ENCODE measurements around the gene PDLIM7. TPM values are rescaled to one million over a fixed set of nuclear protein-coding genes. Genes with fewer than 3 reads are reported as not detected.
A peak's percentile ranks its signal among the peaks of the same experiment; 100 is the strongest.

Gene PDLIM7
- total RNA-seq, 1 donor from 2014 or later, result 38.7 TPM

DNA sequence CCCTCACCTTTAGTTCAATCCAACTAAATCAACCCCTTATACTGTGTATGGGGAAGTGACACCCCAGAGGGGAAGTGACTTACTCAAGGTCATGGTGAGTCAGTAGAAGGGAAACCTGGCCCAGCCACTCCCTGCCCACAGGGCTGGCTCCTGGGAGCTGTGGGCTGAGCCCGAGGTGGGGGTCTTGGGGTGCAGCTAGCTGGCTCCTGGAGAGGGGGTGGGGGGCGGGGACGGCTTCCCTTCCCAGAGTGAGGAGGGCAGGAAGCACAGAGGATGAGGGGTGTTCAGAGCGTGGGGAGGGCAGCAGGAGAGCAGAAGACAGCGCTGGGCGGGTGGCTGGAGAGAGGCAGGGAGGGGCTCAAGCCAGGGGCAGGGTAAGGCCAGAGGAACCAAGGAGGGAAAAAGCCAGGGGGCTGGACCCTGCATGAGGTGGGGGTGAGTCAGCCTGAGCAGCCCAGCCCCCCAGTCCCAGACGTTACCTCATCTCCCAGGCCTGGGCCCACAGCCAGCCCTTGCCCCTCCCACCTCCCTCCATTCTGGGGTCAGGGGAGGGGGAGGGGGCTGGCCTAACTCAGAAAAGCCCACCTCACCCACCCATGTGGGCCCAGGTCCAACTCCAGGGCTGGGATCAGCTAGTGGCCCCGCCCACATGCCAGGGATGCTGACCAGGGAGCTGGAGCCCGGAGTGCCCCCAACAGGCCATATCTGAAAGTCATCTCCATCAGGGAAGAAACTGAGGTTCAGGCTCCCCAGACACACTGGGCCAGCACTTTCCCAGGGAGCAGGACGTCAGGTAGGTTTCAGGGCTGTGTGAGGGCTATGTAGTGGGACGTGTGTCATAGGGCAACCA is 2.8 kb downstream of the PDLIM7 start:
- Mint-ChIP-seq H3K4me1 (peaks cover 50% of the 10 kb centered on the region), H3K27ac (peak overlapping the region; percentile 81), H3K9me3 (no peaks in the 10 kb centered on the region), H3K27me3 (ENCODE audit: insufficient read depth, low read depth) (peaks cover 18% of the 10 kb centered on the region), H3K36me3 (peaks cover 15% of the 10 kb centered on the region), H3K4me3 (peak overlapping the region; percentile 88)
- Histone ChIP-seq H2AFZ (replicated peaks) (no peak overlapping the region), H3F3A (ENCODE audit: low read depth) (peaks cover 50% of the 10 kb centered on the region), H3K9me3 (ENCODE audit: low read depth) (no peaks in the 10 kb centered on the region), H3K27ac (peak overlapping the region; percentile 81), H4K20me1 (ENCODE audit: low read depth) (peaks cover 55% of the 10 kb centered on the region), H3K4me2 (peak overlapping the region; percentile 85), H3K9ac (no peak overlapping the region), H3K36me3 (no peaks in the 10 kb centered on the region), H3K4me1 (peaks cover 32% of the 10 kb centered on the region), H3K27me3 (peaks cover 19% of the 10 kb centered on the region), H3K79me2 (ENCODE audit: low read depth) (peaks cover 31% of the 10 kb centered on the region), H3K4me3 (peak overlapping the region; percentile 30)
- TF ChIP-seq EZH2phosphoT487 (IDR thresholded peaks at IDR 0.05) (no peak), CTCF (IDR thresholded peaks at IDR 0.05) (peak; percentile 26)
- DNase-seq (ENCODE audit: low spot score), result peak; percentile 55

GRCh38 chr5:177493795-177494345 is 3.5 kb downstream of the PDLIM7 start:
- Histone ChIP-seq H3K4me1 (peaks cover 32% of the 10 kb centered on the region), H3K27ac (no peak overlapping the region), H4K20me1 (ENCODE audit: low read depth) (peaks cover 62% of the 10 kb centered on the region), H3K4me2 (no peak overlapping the region), H2AFZ (replicated peaks) (no peak overlapping the region), H3K4me3 (no peak overlapping the region), H3K79me2 (ENCODE audit: low read depth) (peaks cover 31% of the 10 kb centered on the region), H3K9ac (no peak overlapping the region), H3K9me3 (ENCODE audit: low read depth) (no peaks in the 10 kb centered on the region), H3K36me3 (no peaks in the 10 kb centered on the region), H3K27me3 (peaks cover 12% of the 10 kb centered on the region), H3F3A (ENCODE audit: low read depth) (peaks cover 49% of the 10 kb centered on the region)
- peak overlapping the region; percentile 33 for H3K4me3 Mint-ChIP-seq
- H3K27me3 Mint-ChIP-seq (ENCODE audit: insufficient read depth, low read depth), result peaks cover 18% of the 10 kb centered on the region
- H3K9me3 Mint-ChIP-seq, result no peaks in the 10 kb centered on the region
- H3K4me1 Mint-ChIP-seq, result peaks cover 47% of the 10 kb centered on the region
- DNase-seq (ENCODE audit: low spot score), result no peak
- H3K36me3 Mint-ChIP-seq, result peaks cover 15% of the 10 kb centered on the region
- H3K27ac Mint-ChIP-seq, result peak overlapping the region; percentile 81
- TF ChIP-seq EZH2 (IDR thresholded peaks at IDR 0.05), result no peak
- TF ChIP-seq EZH2phosphoT487 (IDR thresholded peaks at IDR 0.05), result no peak
- no peak for TF ChIP-seq CTCF (IDR thresholded peaks at IDR 0.05)

GRCh38 chr5:177492841-177493240 is 4.6 kb downstream of the PDLIM7 start:
- Mint-ChIP-seq H3K36me3 (peaks cover 17% of the 10 kb centered on the region), H3K4me3 (no peak overlapping the region), H3K4me1 (peaks cover 38% of the 10 kb centered on the region), H3K9me3 (no peaks in the 10 kb centered on the region), H3K27ac (peak overlapping the region; percentile 90), H3K27me3 (ENCODE audit: insufficient read depth, low read depth) (peaks cover 11% of the 10 kb centered on the region)
- H4K20me1 ChIP-seq (ENCODE audit: low read depth), result peaks cover 70% of the 10 kb centered on the region
- peaks cover 25% of the 10 kb centered on the region for H3K4me1 ChIP-seq
- H3K4me3 ChIP-seq, result no peak overlapping the region
- no peak overlapping the region for H2AFZ ChIP-seq (replicated peaks)
- DNase-seq (ENCODE audit: low spot score), result no peak
- peaks cover 31% of the 10 kb centered on the region for H3K79me2 ChIP-seq (ENCODE audit: low read depth)
- peak overlapping the region; percentile 22 for H3K27ac ChIP-seq
- H3F3A ChIP-seq (ENCODE audit: low read depth), result peaks cover 39% of the 10 kb centered on the region
- H3K36me3 ChIP-seq, result no peaks in the 10 kb centered on the region
- no peak overlapping the region for H3K9ac ChIP-seq
- no peaks in the 10 kb centered on the region for H3K9me3 ChIP-seq (ENCODE audit: low read depth)
- H3K27me3 ChIP-seq, result peaks cover 1% of the 10 kb centered on the region
- no peak for TF ChIP-seq CTCF (IDR thresholded peaks at IDR 0.05)
- TF ChIP-seq EZH2 (IDR thresholded peaks at IDR 0.05), result no peak
- TF ChIP-seq EZH2phosphoT487 (IDR thresholded peaks at IDR 0.05), result no peak
- H3K4me2 ChIP-seq, result no peak overlapping the region
